MM.1S (cell line): Measurements from ENCODE around the gene CDK2.

Experiments
- DNase-seq: peaks from one replicate; pipeline ENCODE4 v3.0.0-alpha.2; 2015
- H2AFZ ChIP-seq: fragments of 300-600 bp; sonication (generic); 2 replicates; pipeline ENCODE4 v1.6.0; 2016; ENCODE audit warnings: antibody characterized with exemption, low read length
- H3F3A ChIP-seq: fragments of 300-600 bp; sonication (generic); 2 replicates; pipeline ENCODE4 v1.6.1; 2016; ENCODE audit warnings: mild to moderate bottlenecking, antibody characterized with exemption, low read length, moderate library complexity, mixed read lengths; ENCODE audit not compliant: insufficient read depth
- H3K27ac ChIP-seq: fragments of 300-600 bp; sonication (generic); 2 replicates; pipeline ENCODE4 v1.5.1; 2016; ENCODE audit warnings: mild to moderate bottlenecking, low read length
- H3K27me3 ChIP-seq: fragments of 300-600 bp; sonication (generic); replicated peaks from 2 replicates; pipeline ENCODE4 v1.6.0; 2016; ENCODE audit warnings: low read length; ENCODE audit not compliant: insufficient read depth
- H3K36me3 ChIP-seq: fragments of 300-600 bp; sonication (generic); replicated peaks from 2 replicates; pipeline ENCODE4 v1.6.1; 2016; ENCODE audit warnings: mild to moderate bottlenecking, low read length, mixed read lengths; ENCODE audit not compliant: insufficient read depth
- H3K4me1 ChIP-seq: fragments of 300-600 bp; sonication (generic); 2 replicates; pipeline ENCODE4 v1.6.1; 2016; ENCODE audit warnings: low read length, mixed read lengths
- H3K4me2 ChIP-seq: fragments of 300-600 bp; sonication (generic); 2 replicates; pipeline ENCODE4 v1.6.0; 2016; ENCODE audit warnings: low read depth, low read length
- H3K4me3 ChIP-seq: fragments of 300-600 bp; sonication (generic); 2 replicates; pipeline ENCODE4 v1.5.1; 2016; ENCODE audit warnings: low read length, mixed read lengths
- H3K79me2 ChIP-seq: fragments of 300-600 bp; sonication (generic); 2 replicates; pipeline ENCODE4 v1.6.1; 2016; ENCODE audit warnings: mixed run types, low read length, mixed read lengths
- H3K9ac ChIP-seq: fragments of 300-600 bp; sonication (generic); 2 replicates; pipeline ENCODE4 v1.6.1; 2016; ENCODE audit warnings: low read length, mixed read lengths
- H3K9me2 ChIP-seq: fragments of 300-600 bp; sonication (generic); replicated peaks from 2 replicates; pipeline ENCODE4 v1.6.1; 2016; ENCODE audit warnings: mild to moderate bottlenecking, low read length, mixed read lengths; ENCODE audit not compliant: insufficient read depth
- H3K9me3 ChIP-seq: fragments of 300-600 bp; sonication (generic); replicated peaks from 2 replicates; pipeline ENCODE4 v1.6.1; 2016; ENCODE audit warnings: mild to moderate bottlenecking, low read length, mixed read lengths; ENCODE audit not compliant: insufficient read depth
- H4K20me1 ChIP-seq: fragments of 300-600 bp; sonication (generic); 2 replicates; pipeline ENCODE4 v1.6.1; 2016; ENCODE audit warnings: mild to moderate bottlenecking, low read length, moderate library complexity, mixed read lengths; ENCODE audit not compliant: insufficient read depth
- EZH2 ChIP-seq: fragments of 300-600 bp; sonication (generic); optimal IDR thresholded peaks from 2 replicates; pipeline ENCODE3; 2017; ENCODE audit warnings: low read depth, mild to moderate bottlenecking, antibody characterized with exemption, low read length, mixed read lengths
- EZH2phosphoT487 ChIP-seq: fragments of 300-600 bp; sonication (generic); IDR thresholded peaks from 2 replicates; pipeline ENCODE4 v1.6.1; 2018; ENCODE audit warnings: antibody characterized with exemption, low read length
- TF ChIP-seq, protein P1 (sequence below): fragments of 300-600 bp; sonication (generic); IDR thresholded peaks from 2 replicates; pipeline ENCODE4 v1.5.1; 2016; ENCODE audit warnings: antibody characterized with exemption, low read length, mixed read lengths

CDK2 gene

DNA sequence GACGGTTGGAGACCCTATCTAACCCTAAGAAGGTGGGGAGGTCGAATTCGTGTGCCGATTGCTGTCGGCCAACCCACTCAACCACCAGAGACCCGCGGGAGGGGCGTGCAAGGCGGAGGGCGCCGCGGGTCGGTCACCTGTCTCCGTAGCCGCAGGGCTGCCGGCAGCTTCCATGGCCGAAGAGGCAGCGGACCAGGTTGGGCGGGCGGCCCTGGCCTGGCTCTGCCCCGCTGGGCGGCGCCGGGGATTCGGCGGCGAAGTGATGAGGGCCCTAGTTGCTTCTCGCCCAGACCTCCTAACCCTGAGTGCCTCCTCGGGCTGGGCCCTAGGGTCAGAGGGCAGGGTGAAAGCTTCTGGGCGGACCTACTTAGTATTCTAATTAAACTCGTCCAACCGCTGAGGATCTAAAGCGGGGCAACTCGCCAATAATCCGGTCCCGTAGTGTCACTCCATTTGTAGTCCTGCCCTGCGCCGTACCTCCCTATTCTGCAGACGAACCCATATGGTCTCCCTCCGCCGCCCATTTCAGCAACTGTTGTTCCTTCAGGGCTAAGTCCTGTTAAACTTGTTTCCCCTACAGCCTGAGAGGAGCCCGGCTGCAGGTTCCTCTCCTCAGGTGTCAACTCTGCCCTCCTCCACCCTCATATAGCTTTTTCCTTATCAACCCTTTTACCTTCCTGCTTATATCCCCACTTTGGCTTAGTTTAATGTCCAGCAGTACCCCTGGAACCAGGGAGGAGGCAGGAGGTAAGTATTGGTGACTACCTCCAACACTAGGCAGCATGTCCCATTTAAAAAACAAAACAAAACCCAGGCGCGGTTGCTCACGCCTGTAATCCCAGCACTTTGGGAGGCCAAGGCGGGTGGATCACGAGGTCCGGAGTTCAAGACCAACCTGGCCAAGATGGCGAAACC lies 38.8 kb upstream of the CDK2 start, which contains the start of gene PYM1:
Gene PYM1 (minus strand): TSS at position 307 of the 915 bp plus-strand sequence. CDS start 133 bp downstream, at position 174.
- Histone ChIP-seq H3F3A (peaks cover 39% of the 10 kb centered on the region), H3K4me1 (peaks cover 34% of the 10 kb centered on the region), H3K4me2 (peak within 1 kb of the TSS; percentile 94), H3K9me2 (no peaks in the 10 kb centered on the region), H3K9me3 (no peaks in the 10 kb centered on the region), H3K27ac (peak within 1 kb of the TSS; percentile 86), H4K20me1 (no peaks in the 10 kb centered on the region), H3K79me2 (peaks cover 43% of the 10 kb centered on the region), H3K9ac (peak within 1 kb of the TSS; percentile 87), H3K27me3 (0 out of 2 replicates have a peak, but pooled peaks cover 7% of the 10 kb centered on the region), H2AFZ (peak within 1 kb of the TSS; percentile 88), H3K4me3 (peak within 1 kb of the TSS; percentile 94), H3K36me3 (no peaks in the 10 kb centered on the region)
- TF ChIP-seq EZH2phosphoT487: no peak
- TF ChIP-seq EZH2: no peak
- TF ChIP-seq, protein P1, sequence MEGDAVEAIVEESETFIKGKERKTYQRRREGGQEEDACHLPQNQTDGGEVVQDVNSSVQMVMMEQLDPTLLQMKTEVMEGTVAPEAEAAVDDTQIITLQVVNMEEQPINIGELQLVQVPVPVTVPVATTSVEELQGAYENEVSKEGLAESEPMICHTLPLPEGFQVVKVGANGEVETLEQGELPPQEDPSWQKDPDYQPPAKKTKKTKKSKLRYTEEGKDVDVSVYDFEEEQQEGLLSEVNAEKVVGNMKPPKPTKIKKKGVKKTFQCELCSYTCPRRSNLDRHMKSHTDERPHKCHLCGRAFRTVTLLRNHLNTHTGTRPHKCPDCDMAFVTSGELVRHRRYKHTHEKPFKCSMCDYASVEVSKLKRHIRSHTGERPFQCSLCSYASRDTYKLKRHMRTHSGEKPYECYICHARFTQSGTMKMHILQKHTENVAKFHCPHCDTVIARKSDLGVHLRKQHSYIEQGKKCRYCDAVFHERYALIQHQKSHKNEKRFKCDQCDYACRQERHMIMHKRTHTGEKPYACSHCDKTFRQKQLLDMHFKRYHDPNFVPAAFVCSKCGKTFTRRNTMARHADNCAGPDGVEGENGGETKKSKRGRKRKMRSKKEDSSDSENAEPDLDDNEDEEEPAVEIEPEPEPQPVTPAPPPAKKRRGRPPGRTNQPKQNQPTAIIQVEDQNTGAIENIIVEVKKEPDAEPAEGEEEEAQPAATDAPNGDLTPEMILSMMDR: no peak
- peak; percentile 93 for DNase-seq

DNA sequence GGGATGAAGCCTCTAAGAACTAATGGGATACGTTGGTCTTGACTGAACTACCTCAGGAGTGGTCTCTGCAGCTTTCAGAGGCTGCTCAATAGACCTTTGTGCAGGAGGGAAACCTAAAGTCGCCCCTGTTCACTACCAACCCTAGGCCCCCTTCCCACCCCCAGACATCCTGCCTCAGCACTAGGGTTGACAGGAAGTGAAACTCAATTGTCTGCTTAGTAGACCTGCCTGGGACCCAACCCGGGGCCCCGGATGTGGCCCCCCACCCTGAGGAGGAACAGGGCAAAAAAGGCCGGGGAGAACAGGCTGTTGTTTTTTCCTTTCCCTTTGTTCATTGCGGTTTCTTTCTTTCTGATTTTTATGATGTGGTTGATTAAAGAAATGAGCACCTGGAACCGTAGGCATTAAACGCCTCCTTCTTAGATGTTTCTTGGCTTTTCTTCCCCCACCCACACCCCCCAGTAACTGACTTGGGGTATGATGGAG lies 37.3 kb upstream of the CDK2 start:
- no peaks in the 10 kb centered on the region for H3K9me3 ChIP-seq
- peak overlapping the region; percentile 2; the same call in 1 of the 2 replicates for H3K4me3 ChIP-seq
- peak overlapping the region; percentile 86 for H3K27ac ChIP-seq
- TF ChIP-seq EZH2 (no peak), EZH2phosphoT487 (no peak)
- TF ChIP-seq, protein P1: no peak
- no peaks in the 10 kb centered on the region for H3K9me2 ChIP-seq
- 0 out of 2 replicates have a peak, but pooled peaks cover 10% of the 10 kb centered on the region for H3K27me3 ChIP-seq
- H3K9ac ChIP-seq: peak overlapping the region; percentile 22; the same call in 1 of the 2 replicates
- H3K79me2 ChIP-seq: peaks cover 30% of the 10 kb centered on the region
- H3K36me3 ChIP-seq: no peaks in the 10 kb centered on the region
- H4K20me1 ChIP-seq: no peaks in the 10 kb centered on the region
- H2AFZ ChIP-seq: peak overlapping the region; percentile 55
- peak overlapping the region; percentile 94 for H3K4me2 ChIP-seq
- H3F3A ChIP-seq: peaks cover 39% of the 10 kb centered on the region
- DNase-seq: peak; percentile 76
- H3K4me1 ChIP-seq: peaks cover 34% of the 10 kb centered on the region

DNA sequence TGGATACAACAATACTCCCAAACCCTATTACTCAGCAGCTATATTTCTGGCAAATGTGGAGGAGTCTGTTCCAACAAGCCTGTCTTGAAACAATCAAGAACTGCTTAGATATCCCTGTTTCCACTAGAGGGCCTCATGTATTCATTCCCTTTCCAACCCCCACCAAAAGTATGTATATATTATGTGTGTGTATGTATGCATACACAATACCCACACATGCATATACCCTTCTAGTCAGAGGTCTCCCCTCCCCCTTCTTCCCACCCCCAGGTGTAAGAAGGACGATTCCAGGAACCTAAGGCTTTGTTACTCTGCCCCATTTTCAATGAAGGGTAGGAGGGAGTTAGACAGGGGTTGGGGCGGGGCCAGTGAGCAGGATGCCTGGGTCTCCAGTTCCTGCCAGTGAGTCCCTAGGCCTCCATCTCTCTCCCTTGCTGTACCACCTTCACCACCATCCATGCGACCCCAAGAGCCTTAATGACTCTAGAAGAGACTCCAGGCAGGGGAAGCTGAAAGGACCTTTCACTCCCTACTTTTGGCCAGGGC lies 35.8 kb upstream of the CDK2 start, which contains the start of gene DGKA:
Gene DGKA (plus strand): TSS at position 392 of the 546 bp plus-strand sequence. CDS start 5,342 bp downstream, outside the sequence.
- TF ChIP-seq EZH2 (no peak), EZH2phosphoT487 (no peak)
- TF ChIP-seq, protein P1: peak; percentile 67
- Histone ChIP-seq H2AFZ (peak within 1 kb of the TSS; percentile 93), H3K27me3 (0 out of 2 replicates have a peak, but pooled peaks cover 10% of the 10 kb centered on the region), H3K4me1 (peaks cover 26% of the 10 kb centered on the region), H3K4me2 (peak within 1 kb of the TSS; percentile 94), H3K9me2 (no peaks in the 10 kb centered on the region), H3K4me3 (peak within 1 kb of the TSS; percentile 55), H3K27ac (peak within 1 kb of the TSS; percentile 86), H3K9ac (peak within 1 kb of the TSS; percentile 33; the same call in 1 of the 2 replicates), H3K9me3 (no peaks in the 10 kb centered on the region), H3K79me2 (peaks cover 18% of the 10 kb centered on the region), H3F3A (peaks cover 39% of the 10 kb centered on the region), H3K36me3 (no peaks in the 10 kb centered on the region), H4K20me1 (no peaks in the 10 kb centered on the region)
- peak; percentile 58 for DNase-seq
